ENCODE results near the gene FUT1.

- TF ChIP-seq KAT2A (conservative IDR thresholded peaks at IDR 0.05; ENCODE audit: control insufficient read depth, low read depth, low read length) (no peak), BACH1 (IDR thresholded peaks at IDR 0.05; ENCODE audit: borderline replicate concordance) (peak; percentile 26; the same call in 1 of the 2 replicates), CTCF (IDR thresholded peaks at IDR 0.05 in 2 of 3, conservative IDR thresholded peaks at IDR 0.05 in 1 of 3; ENCODE audit: control insufficient read depth in 2 of 3, extremely low read depth in 1 of 3, insufficient read depth in 1 of 3, low read depth in 3 of 3, low read length in 3 of 3) (peak in 2 of 3 experiments; percentile 25 to 48; a peak in 3 of 6 replicates), POLR2A (IDR thresholded peaks at IDR 0.05; ENCODE audit: low read depth, low read length) (no peak)
These were observed 13.7 kb downstream of the FUT1 start for GRCh38 chr19:48738557-48739403.

All from GM12878 (cell line).